Putamen (tissue), 1 donor: ENCODE data around the gene PLEKHA6.

Experiments
- DNase-seq: peaks from one replicate; pipeline ENCODE4 v3.0.0-alpha.2; 2016; ENCODE audit warnings: low spot score

The PLEKHA6 gene

GRCh38 chr1:204357551-204358490, 1.9 kb downstream of the PLEKHA6 start:
- peak; percentile 64 for DNase-seq

GRCh38 chr1:204356997-204357396, 2.7 kb downstream of the PLEKHA6 start:
- DNase-seq = no peak

- no peak for DNase-seq
These were observed 3.8 kb downstream of the PLEKHA6 start for GRCh38 chr1:204355913-204356312.

GRCh38 chr1:204354579-204354978, 5.2 kb downstream of the PLEKHA6 start:
- DNase-seq = no peak

- no peak for DNase-seq
These were observed 6.4 kb downstream of the PLEKHA6 start for GRCh38 chr1:204353213-204353910.

GRCh38 chr1:204350857-204351573, 8.7 kb downstream of the PLEKHA6 start:
- DNase-seq = peak; percentile 81

GRCh38 chr1:204350312-204350711, 9.4 kb downstream of the PLEKHA6 start:
- DNase-seq = no peak

- no peak for DNase-seq
These were observed 10.1 kb downstream of the PLEKHA6 start for GRCh38 chr1:204349602-204350001.

GRCh38 chr1:204348722-204349121, 11.0 kb downstream of the PLEKHA6 start:
- no peak for DNase-seq

- DNase-seq = no peak
These were observed 11.5 kb downstream of the PLEKHA6 start for GRCh38 chr1:204348242-204348641.

- no peak for DNase-seq
These were observed 13.6 kb downstream of the PLEKHA6 start for GRCh38 chr1:204345941-204346645.

- DNase-seq = no peak
These were observed 14.3 kb downstream of the PLEKHA6 start for GRCh38 chr1:204345438-204345841.

GRCh38 chr1:204344665-204345355, 14.9 kb downstream of the PLEKHA6 start:
- no peak for DNase-seq

GRCh38 chr1:204343802-204344201, 15.9 kb downstream of the PLEKHA6 start:
- DNase-seq = no peak

- no peak for DNase-seq
These were observed 16.5 kb downstream of the PLEKHA6 start for GRCh38 chr1:204343247-204343646.

- DNase-seq = no peak
These were observed 17.4 kb downstream of the PLEKHA6 start for GRCh38 chr1:204342310-204342709.

GRCh38 chr1:204341380-204341779, 18.3 kb downstream of the PLEKHA6 start:
- DNase-seq = no peak

- DNase-seq = no peak
These were observed 19.4 kb downstream of the PLEKHA6 start for GRCh38 chr1:204340081-204340889.

- DNase-seq = no peak
These were observed 20.2 kb downstream of the PLEKHA6 start for GRCh38 chr1:204339541-204339940.

GRCh38 chr1:204338997-204339396, 20.7 kb downstream of the PLEKHA6 start:
- no peak for DNase-seq
